Midbrain (tissue), 1 donor: ENCODE results near the gene MSTO1.
"Not testable (repeated sequence)": the region's sequence is repeated elsewhere in the genome, so short reads cannot be mapped to it uniquely, and the experiment has no call there.

Source experiments
- DNase-seq: peaks from one replicate; lab custom pipeline; 2025; lab: John Stamatoyannopoulos, UW

Gene MSTO1

GRCh38 chr1:155613226-155613625, 3.2 kb downstream of the MSTO1 start:
- DNase-seq, result not testable (repeated sequence)

- DNase-seq, result no peak
Measured at GRCh38 chr1:155622191-155622590, 12.2 kb downstream of the MSTO1 start.

GRCh38 chr1:155623357-155623756, 13.3 kb downstream of the MSTO1 start:
- DNase-seq, result no peak

- not testable (repeated sequence) for DNase-seq
Measured at GRCh38 chr1:155626428-155626827, 16.4 kb downstream of the MSTO1 start.

- DNase-seq, result no peak
Measured at GRCh38 chr1:155636397-155637153, 26.6 kb downstream of the MSTO1 start.

GRCh38 chr1:155640367-155640766, 30.3 kb downstream of the MSTO1 start:
- DNase-seq, result no peak

GRCh38 chr1:155642559-155643180, 32.7 kb downstream of the MSTO1 start:
- not testable (repeated sequence) for DNase-seq

- DNase-seq, result no peak
Measured at GRCh38 chr1:155643230-155643629, 33.2 kb downstream of the MSTO1 start.

GRCh38 chr1:155645034-155645598, 35.1 kb downstream of the MSTO1 start:
- DNase-seq, result no peak

GRCh38 chr1:155645648-155646047, 35.6 kb downstream of the MSTO1 start:
- DNase-seq, result no peak

- no peak for DNase-seq
Measured at GRCh38 chr1:155646307-155646706, 36.3 kb downstream of the MSTO1 start.

GRCh38 chr1:155648207-155649147, 38.5 kb downstream of the MSTO1 start:
- DNase-seq, result no peak

- no peak for DNase-seq
Measured at GRCh38 chr1:155649676-155650075, 39.7 kb downstream of the MSTO1 start.

GRCh38 chr1:155650231-155650757, 40.3 kb downstream of the MSTO1 start:
- no peak for DNase-seq

- DNase-seq, result no peak
Measured at GRCh38 chr1:155651861-155652661, 42.0 kb downstream of the MSTO1 start.

GRCh38 chr1:155652951-155653350, 42.9 kb downstream of the MSTO1 start:
- no peak for DNase-seq

GRCh38 chr1:155657463-155657862, 47.4 kb downstream of the MSTO1 start:
- no peak for DNase-seq

GRCh38 chr1:155661239-155661638, 51.2 kb downstream of the MSTO1 start:
- not testable (repeated sequence) for DNase-seq
